Right ventricle myocardium inferior (tissue), 1 donor: ENCODE data around the gene EPB41. TPM values are rescaled to one million over a fixed set of nuclear protein-coding genes. Genes with fewer than 3 reads are reported as not detected.
"Not testable (repeated sequence)": the region's sequence is repeated elsewhere in the genome, so short reads cannot be mapped to it uniquely, and the experiment has no call there.

ENCODE experiments used
- ATAC-seq: fragments of 200-7000 bp; cut with Tn5 transposase; one replicate; pipeline ENCODE4 v1.9.1; 2020; ENCODE audit warnings: mild to moderate bottlenecking, moderate library complexity
- DNase-seq: peaks from one replicate; pipeline ENCODE4 v3.0.0; 2021; ENCODE audit errors: missing footprints
- intact Hi-C: fragments of 100-400 bp; cut with DNase I; formaldehyde crosslinking; loops from one replicate; pipeline ENCODE4 v1.11.0; 2022
- total RNA-seq: library from RNA; stranded (reverse); fragmentation: NEBNext Ultra II Directional; extraction: Animal tissue kit (Norgen Biotek cat#: 25700); gene quantifications from one replicate; pipeline ENCODE4 v1.2.1, GENCODE V29; 2021
- donor health status: DM: no; HTN: yes; CAD: no; lungs with severe emphysema.

The EPB41 gene
- total RNA-seq, 1 donor from 2014 or later, result 24.9 TPM

GRCh38 chr1:29131056-29131455 lies 216.7 kb downstream of the EPB41 start:
- ATAC-seq, DNase-seq, intact Hi-C loops: not testable (repeated sequence)

- no peak for DNase-seq
- peak; percentile 28 for ATAC-seq
- intact Hi-C loops, result no loop called here
These were observed 219.7 kb downstream of the EPB41 start for GRCh38 chr1:29133861-29134694.

GRCh38 chr1:29134695-29135028 lies 220.3 kb downstream of the EPB41 start:
- ATAC-seq (no peak), DNase-seq (no peak)
- intact Hi-C loops, result no loop called here

- no peak for DNase-seq
- peak; percentile 58 for ATAC-seq
- intact Hi-C loops, result no loop called here
These were observed 222.1 kb downstream of the EPB41 start for GRCh38 chr1:29136391-29136915.

- no peak for DNase-seq
- no peak for ATAC-seq
- intact Hi-C loops, result no loop called here
These were observed 228.3 kb downstream of the EPB41 start for GRCh38 chr1:29142714-29143113.

- intact Hi-C loops, result no loop called here
- no peak for ATAC-seq
- DNase-seq, result no peak
These were observed 229.8 kb downstream of the EPB41 start for GRCh38 chr1:29144178-29144577.

- DNase-seq (no peak), ATAC-seq (peak; percentile 38)
- intact Hi-C loops, result no loop called here
These were observed 231.5 kb downstream of the EPB41 start for GRCh38 chr1:29145739-29146437.

- no peak for DNase-seq
- intact Hi-C loops, result no loop called here
These were observed 234.5 kb downstream of the EPB41 start for GRCh38 chr1:29148656-29149491.

GRCh38 chr1:29150346-29150745 lies 236.0 kb downstream of the EPB41 start:
- ATAC-seq, intact Hi-C loops, DNase-seq: not testable (repeated sequence)

More at GRCh38 chr1:29148656-29149491, 234.5 kb downstream of the EPB41 start:
- ATAC-seq, result no peak

GRCh38 chr1:29152046-29152805 lies 237.9 kb downstream of the EPB41 start:
- ATAC-seq (no peak), DNase-seq (no peak)
- intact Hi-C loops, result no loop called here

- intact Hi-C loops, result no loop called here
- ATAC-seq, result peak; percentile 26
- no peak for DNase-seq
These were observed 242.3 kb downstream of the EPB41 start for GRCh38 chr1:29156543-29157268.

GRCh38 chr1:29157269-29157601 lies 242.9 kb downstream of the EPB41 start:
- no peak for DNase-seq
- intact Hi-C loops, result no loop called here

GRCh38 chr1:29159773-29160172 lies 245.4 kb downstream of the EPB41 start:
- DNase-seq (no peak), ATAC-seq (no peak)
- intact Hi-C loops, result no loop called here

More at GRCh38 chr1:29157269-29157601, 242.9 kb downstream of the EPB41 start:
- no peak for ATAC-seq

GRCh38 chr1:29162025-29162424 lies 247.7 kb downstream of the EPB41 start:
- no peak for DNase-seq

GRCh38 chr1:29162476-29163138 lies 248.2 kb downstream of the EPB41 start:
- intact Hi-C loops, result no loop called here
- ATAC-seq, result peak; percentile 82

More at GRCh38 chr1:29162025-29162424, 247.7 kb downstream of the EPB41 start:
- intact Hi-C loops, result no loop called here
- no peak for ATAC-seq

GRCh38 chr1:29164588-29164987 lies 250.2 kb downstream of the EPB41 start:
- no peak for ATAC-seq
- no peak for DNase-seq
- intact Hi-C loops, result no loop called here

More at GRCh38 chr1:29162476-29163138, 248.2 kb downstream of the EPB41 start:
- no peak for DNase-seq

- intact Hi-C loops, result no loop called here
- no peak for ATAC-seq
- DNase-seq, result no peak
These were observed 252.0 kb downstream of the EPB41 start for GRCh38 chr1:29166291-29166878.
